ENCODE measurements around the gene DCTN3. TPM values are rescaled to one million over a fixed set of nuclear protein-coding genes. Genes with fewer than 3 reads are reported as not detected.

The DCTN3 gene
- total RNA-seq, 1 experiment from 2014 or later, result 57.5 TPM

- BruUV-seq (replicated peaks), result no TSS peak
- no peak overlapping the region for H3K4me3 ChIP-seq
- no peaks in the 10 kb centered on the region for H3F3A ChIP-seq (ENCODE audit: insufficient read depth, low read depth)
Observed at GRCh38 chr9:34590381-34591247, 29.7 kb downstream of the DCTN3 start.

GRCh38 chr9:34589636-34590380 lies 30.5 kb downstream of the DCTN3 start, which contains the start of gene CNTFR:
TSS of gene CNTFR (minus strand) at chr9:34589724. CDS start at chr9:34568981, 20,743 bp downstream.
- ChIA-PET CTCF (no interaction called here), POLR2A (ENCODE audit: unreplicated experiment) (no interaction called here)
- Histone ChIP-seq H2AFZ (no peak within 1 kb of the TSS), H3K9me2 (ENCODE audit: insufficient read depth) (no peaks in the 10 kb centered on the region), H4K20me1 (ENCODE audit: insufficient read depth) (no peaks in the 10 kb centered on the region), H3K36me3 (ENCODE audit: low read depth) (no peaks in the 10 kb centered on the region), H3K27ac (no peak within 1 kb of the TSS), H3K4me2 (no peak within 1 kb of the TSS), H3F3A (ENCODE audit: insufficient read depth, low read depth) (no peaks in the 10 kb centered on the region), H3K27me3 (ENCODE audit: insufficient read depth, low read depth) (peaks cover 38% of the 10 kb centered on the region), H3K4me1 (replicated peaks; ENCODE audit: insufficient read depth) (no peaks in the 10 kb centered on the region), H3K9me3 (ENCODE audit: insufficient read depth, low read depth) (no peaks in the 10 kb centered on the region), H3K79me2 (ENCODE audit: low read depth) (no peaks in the 10 kb centered on the region), H3K4me3 (no peak within 1 kb of the TSS)
- intact Hi-C loops (cut with micrococcal nuclease; ENCODE audit: unreplicated experiment), result loop anchor here (2.0 kb wide), 1 partner anchor 187 kb away; no protein-coding TSS in a partner anchor
- DNase-seq, result no peak
- no TSS peak for BruUV-seq (replicated peaks)
- TF ChIP-seq, protein P1, sequence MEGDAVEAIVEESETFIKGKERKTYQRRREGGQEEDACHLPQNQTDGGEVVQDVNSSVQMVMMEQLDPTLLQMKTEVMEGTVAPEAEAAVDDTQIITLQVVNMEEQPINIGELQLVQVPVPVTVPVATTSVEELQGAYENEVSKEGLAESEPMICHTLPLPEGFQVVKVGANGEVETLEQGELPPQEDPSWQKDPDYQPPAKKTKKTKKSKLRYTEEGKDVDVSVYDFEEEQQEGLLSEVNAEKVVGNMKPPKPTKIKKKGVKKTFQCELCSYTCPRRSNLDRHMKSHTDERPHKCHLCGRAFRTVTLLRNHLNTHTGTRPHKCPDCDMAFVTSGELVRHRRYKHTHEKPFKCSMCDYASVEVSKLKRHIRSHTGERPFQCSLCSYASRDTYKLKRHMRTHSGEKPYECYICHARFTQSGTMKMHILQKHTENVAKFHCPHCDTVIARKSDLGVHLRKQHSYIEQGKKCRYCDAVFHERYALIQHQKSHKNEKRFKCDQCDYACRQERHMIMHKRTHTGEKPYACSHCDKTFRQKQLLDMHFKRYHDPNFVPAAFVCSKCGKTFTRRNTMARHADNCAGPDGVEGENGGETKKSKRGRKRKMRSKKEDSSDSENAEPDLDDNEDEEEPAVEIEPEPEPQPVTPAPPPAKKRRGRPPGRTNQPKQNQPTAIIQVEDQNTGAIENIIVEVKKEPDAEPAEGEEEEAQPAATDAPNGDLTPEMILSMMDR (conservative IDR thresholded peaks at IDR 0.05), result no peak
- TF ChIP-seq EZH2 (IDR thresholded peaks at IDR 0.05; ENCODE audit: low read depth), result no peak

More at GRCh38 chr9:34590381-34591247, 29.7 kb downstream of the DCTN3 start:
- intact Hi-C loops (cut with micrococcal nuclease; ENCODE audit: unreplicated experiment), result loop anchor here (1.0 to 2.0 kb wide), 3 partner anchors 42 to 188 kb away; no protein-coding TSS in a partner anchor
- H3K27me3 ChIP-seq (ENCODE audit: insufficient read depth, low read depth), result peaks cover 31% of the 10 kb centered on the region
- no peak overlapping the region for H2AFZ ChIP-seq
- no peaks in the 10 kb centered on the region for H3K36me3 ChIP-seq (ENCODE audit: low read depth)
- H3K9me3 ChIP-seq (ENCODE audit: insufficient read depth, low read depth), result no peaks in the 10 kb centered on the region
- H4K20me1 ChIP-seq (ENCODE audit: insufficient read depth), result no peaks in the 10 kb centered on the region
- no peaks in the 10 kb centered on the region for H3K9me2 ChIP-seq (ENCODE audit: insufficient read depth)
- ChIA-PET POLR2A (ENCODE audit: unreplicated experiment) (no interaction called here), CTCF (interaction anchor here (0.7 to 1.5 kb wide), 3 partner anchors 44 to 216 kb away, joined by 3 to 12 read pairs (median 4); no protein-coding TSS in a partner anchor)
- no peaks in the 10 kb centered on the region for H3K4me1 ChIP-seq (replicated peaks; ENCODE audit: insufficient read depth)
- TF ChIP-seq EZH2 (IDR thresholded peaks at IDR 0.05; ENCODE audit: low read depth), result no peak
- TF ChIP-seq, protein P1 (conservative IDR thresholded peaks at IDR 0.05), result no peak
- H3K27ac ChIP-seq, result no peak overlapping the region
- H3K4me2 ChIP-seq, result no peak overlapping the region
- no peak for DNase-seq
- H3K79me2 ChIP-seq (ENCODE audit: low read depth), result no peaks in the 10 kb centered on the region
